WTC11 (cell line): Measurements from ENCODE around the gene KRTAP20-4.

ENCODE experiments used
- ATF3 ChIP-seq: sonication (generic); formaldehyde crosslinking; conservative IDR thresholded peaks from 2 replicates; pipeline ENCODE4 v1.8.1; 2022; ENCODE audit warnings: mild to moderate bottlenecking, missing genetic modification reagents
- CTCF ChIP-seq: fragments of 200-600 bp; IDR thresholded peaks from 2 replicates; pipeline ENCODE4 v1.8.0; 2022; ENCODE audit warnings: antibody characterized with exemption
- E2F1 ChIP-seq: sonication (generic); formaldehyde crosslinking; IDR thresholded peaks from 2 replicates; pipeline ENCODE4 v1.8.0; 2022; ENCODE audit warnings: mild to moderate bottlenecking, missing genetic modification reagents
- E2F5 ChIP-seq: sonication (generic); formaldehyde crosslinking; IDR thresholded peaks from 2 replicates; pipeline ENCODE4 v1.8.1; 2022; ENCODE audit warnings: mild to moderate bottlenecking, moderate library complexity, missing genetic modification reagents
- FOXK1 ChIP-seq: sonication (generic); formaldehyde crosslinking; IDR thresholded peaks from 2 replicates; pipeline ENCODE4 v1.8.0; 2022; ENCODE audit warnings: mild to moderate bottlenecking, moderate library complexity, missing genetic modification reagents
- FOXP4 ChIP-seq: sonication (generic); formaldehyde crosslinking; IDR thresholded peaks from 2 replicates; pipeline ENCODE4 v1.8.0; 2022; ENCODE audit warnings: mild to moderate bottlenecking, missing genetic modification reagents
- GABPB1 ChIP-seq: sonication (generic); formaldehyde crosslinking; IDR thresholded peaks from 2 replicates; pipeline ENCODE4 v1.8.1; 2023; ENCODE audit warnings: mild to moderate bottlenecking, missing genetic modification reagents
- HMGA2 ChIP-seq: fragments of 250-450 bp; sonication (Bioruptor Pico); IDR thresholded peaks from 2 replicates; pipeline ENCODE4 v1.4.0; 2021; ENCODE audit warnings: mild to moderate bottlenecking, moderate library complexity
- MAX ChIP-seq: sonication (generic); formaldehyde crosslinking; IDR thresholded peaks from 2 replicates; pipeline ENCODE4 v1.8.0; 2022; ENCODE audit warnings: mild to moderate bottlenecking, missing genetic modification reagents
- NFE2L1 ChIP-seq: sonication (generic); formaldehyde crosslinking; IDR thresholded peaks from 2 replicates; pipeline ENCODE4 v1.8.1; 2023; ENCODE audit warnings: missing genetic modification reagents
- RELA ChIP-seq: sonication (generic); formaldehyde crosslinking; IDR thresholded peaks from 2 replicates; pipeline ENCODE4 v1.8.1; 2022; ENCODE audit warnings: missing genetic modification reagents, mild to moderate bottlenecking, borderline replicate concordance
- SMAD4 ChIP-seq: sonication (generic); formaldehyde crosslinking; IDR thresholded peaks from 2 replicates; pipeline ENCODE4 v1.8.0; 2022; ENCODE audit warnings: mild to moderate bottlenecking, missing genetic modification reagents
- ZBTB43 ChIP-seq: sonication (generic); formaldehyde crosslinking; IDR thresholded peaks from 2 replicates; pipeline ENCODE4 v1.8.1; 2023; ENCODE audit warnings: mild to moderate bottlenecking, missing genetic modification reagents
- ZMAT4 ChIP-seq: fragments of 250-450 bp; sonication (Bioruptor Pico); IDR thresholded peaks from 2 replicates; pipeline ENCODE4 v1.9.0; 2021; ENCODE audit warnings: mild to moderate bottlenecking

GRCh38 chr21:30605968-30606367 lies 14.5 kb upstream of the KRTAP20-4 start:
- TF ChIP-seq CTCF (no peak), SMAD4 (no peak), FOXK1 (CRISPR knock-in tag) (no peak), GABPB1 (CRISPR knock-in tag) (no peak), ZBTB43 (CRISPR knock-in tag) (no peak), NFE2L1 (CRISPR knock-in tag) (no peak), RELA (CRISPR knock-in tag) (no peak), MAX (CRISPR knock-in tag) (no peak), E2F1 (CRISPR knock-in tag) (no peak), FOXP4 (no peak), ZMAT4 (CRISPR knock-in tag) (no peak), ATF3 (CRISPR knock-in tag) (no peak), E2F5 (no peak), HMGA2 (CRISPR knock-in tag) (no peak)
